Body of pancreas (tissue), 4 donors: Measurements from ENCODE around the gene CST9L. TPM values are rescaled to one million over a fixed set of nuclear protein-coding genes. Genes with fewer than 3 reads are reported as not detected.

ENCODE experiments used
- ATAC-seq: fragments of 150-250 bp; one replicate; pipeline ENCODE4 v1.9.1; 2016
- DNase-seq, 4 donors: peaks; one replicate each; pipeline ENCODE4 v3.0.0-alpha.2; 2019
- H3K27ac ChIP-seq, 4 donors: fragments of 200-600 bp; sonication (generic); 1 replicate in 3 of 4; 2 replicates in 1 of 4; pipeline versions ENCODE4 v1.5.1 to v1.6.1; 2016 to 2019; ENCODE audit warnings: mild to moderate bottlenecking in 1 of 4, mixed read lengths in 1 of 4, moderate library complexity in 1 of 4
- H3K27me3 ChIP-seq, 2 donors: fragments of 200-600 bp; sonication (generic); one replicate each; pipeline ENCODE4 v1.6.0; 2016; ENCODE audit warnings: mild to moderate bottlenecking in 1 of 2
- H3K36me3 ChIP-seq, 2 donors: fragments of 200-600 bp; sonication (generic); replicated peaks in 1 of 2; 2 replicates each; pipeline ENCODE4 v1.5.1; 2016; ENCODE audit warnings: low read depth in 2 of 2; ENCODE audit not compliant: insufficient read depth in 1 of 2
- H3K4me1 ChIP-seq: fragments of 200-600 bp; sonication (generic); one replicate; pipeline ENCODE4 v1.6.0; 2016
- H3K4me3 ChIP-seq, 2 donors: fragments of 200-600 bp; sonication (generic); 1 replicate in 1 of 2; 2 replicates in 1 of 2; pipeline ENCODE4 v1.5.1; 2016 to 2019
- H3K9me3 ChIP-seq, 3 donors: fragments of 200-600 bp; sonication (generic); 1 replicate in 2 of 3; 2 replicates in 1 of 3; pipeline ENCODE4 v1.5.1; 2016
- CTCF ChIP-seq, 7 experiments: fragments of 450-650 bp in 4 of 7; fragments of 200-600 bp in 3 of 7; sonication (generic) in 3 of 7; IDR thresholded peaks; one replicate each; pipeline ENCODE4 v1.5.1; 2016 to 2019; ENCODE audit warnings: antibody characterized with exemption in 7 of 7
- POLR2A ChIP-seq, 3 donors: fragments of 450-650 bp; IDR thresholded peaks; one replicate each; pipeline ENCODE4 v1.6.1; 2016; ENCODE audit warnings: antibody characterized with exemption in 3 of 3, mild to moderate bottlenecking in 2 of 3
- WGBS, 2 donors: methylation state at CpG; one replicate each; pipeline ENCODE4 v1.1.5; 2017; 5-methylcytosine and 5-hydroxymethylcytosine counted together
- intact Hi-C: fragments of 100-400 bp; cut with DNase I; formaldehyde crosslinking; loops from one replicate; pipeline ENCODE4 v1.15.1; 2023
- total RNA-seq, 2 donors: library from RNA; depleted of rRNA; stranded (reverse); fragments of >200 nt; gene quantifications; one replicate each; pipeline ENCODE4 v1.1.0, GENCODE V29; 2016

CST9L gene
- total RNA-seq, 2 donors from 2014 or later: not detected

- no peak for DNase-seq
- TF ChIP-seq POLR2A (IDR thresholded peaks at IDR 0.05): no peak
- no peak for TF ChIP-seq CTCF (IDR thresholded peaks at IDR 0.05)
- Histone ChIP-seq H3K36me3 (no peaks in the 10 kb centered on the region), H3K9me3 (peaks cover 0 to 19% (median 0%) of the 10 kb centered on the region in 3 donors), H3K4me1 (no peaks in the 10 kb centered on the region), H3K27me3 (no peaks in the 10 kb centered on the region), H3K4me3 (no peak overlapping the region), H3K27ac (no peak overlapping the region)
- ATAC-seq: no peak
- intact Hi-C loops: no loop called here
- WGBS, 2 donors: 67 to 83% methylated on average over 2 of the region's 2 CpGs
Measured at GRCh38 chr20:23565503-23566045, 2.7 kb downstream of the CST9L start.

GRCh38 chr20:23564927-23565326 is 3.4 kb downstream of the CST9L start:
- no peak overlapping the region for H3K27ac ChIP-seq
- H3K36me3 ChIP-seq: no peaks in the 10 kb centered on the region
- no peak for ATAC-seq
- no peaks in the 10 kb centered on the region for H3K27me3 ChIP-seq
- H3K4me1 ChIP-seq: no peaks in the 10 kb centered on the region
- no peak for TF ChIP-seq POLR2A (IDR thresholded peaks at IDR 0.05)
- TF ChIP-seq CTCF (IDR thresholded peaks at IDR 0.05): no peak
- WGBS, 2 donors: 48 to 56% methylated on average over 2 to 3 of the region's 3 CpGs
- no peak overlapping the region for H3K4me3 ChIP-seq
- peaks cover 0 to 19% (median 0%) of the 10 kb centered on the region in 3 donors for H3K9me3 ChIP-seq
- no peak for DNase-seq
- intact Hi-C loops: no loop called here

- intact Hi-C loops: no loop called here
Measured at GRCh38 chr20:23562721-23563342, 5.5 kb downstream of the CST9L start.

GRCh38 chr20:23554401-23554800 is 13.9 kb downstream of the CST9L start:
- WGBS, 2 donors: 27 to 33% methylated on average over 1 of the region's 1 CpG
- Histone ChIP-seq H3K4me3 (no peak overlapping the region), H3K27me3 (no peaks in the 10 kb centered on the region), H3K27ac (no peak overlapping the region), H3K4me1 (no peaks in the 10 kb centered on the region), H3K36me3 (no peaks in the 10 kb centered on the region), H3K9me3 (no peaks in the 10 kb centered on the region)
- TF ChIP-seq POLR2A (IDR thresholded peaks at IDR 0.05) (no peak), CTCF (IDR thresholded peaks at IDR 0.05) (no peak)
- no peak for ATAC-seq
- intact Hi-C loops: no loop called here
- no peak for DNase-seq

More at GRCh38 chr20:23562721-23563342, 5.5 kb downstream of the CST9L start:
- H3K4me3 ChIP-seq: no peak overlapping the region
- TF ChIP-seq CTCF (IDR thresholded peaks at IDR 0.05): no peak
- TF ChIP-seq POLR2A (IDR thresholded peaks at IDR 0.05): no peak
- ATAC-seq (no peak), DNase-seq (no peak)
- no peaks in the 10 kb centered on the region for H3K4me1 ChIP-seq
- WGBS, 2 donors: 58% methylated on average over 1 of the region's 1 CpG; no CpG with 5 or more reads in 1 of the 2 donors
- H3K36me3 ChIP-seq: no peaks in the 10 kb centered on the region
- no peaks in the 10 kb centered on the region for H3K27me3 ChIP-seq
- H3K9me3 ChIP-seq: peaks cover 0 to 19% (median 0%) of the 10 kb centered on the region in 3 donors
- H3K27ac ChIP-seq: no peak overlapping the region

GRCh38 chr20:23551786-23552185 is 16.5 kb downstream of the CST9L start:
- H3K27me3 ChIP-seq: no peaks in the 10 kb centered on the region
- no peak overlapping the region for H3K27ac ChIP-seq
- H3K4me3 ChIP-seq: no peak overlapping the region
- no peaks in the 10 kb centered on the region for H3K9me3 ChIP-seq
- intact Hi-C loops: no loop called here
- DNase-seq: no peak
- no peaks in the 10 kb centered on the region for H3K4me1 ChIP-seq
- H3K36me3 ChIP-seq: no peaks in the 10 kb centered on the region
- ATAC-seq: no peak
- TF ChIP-seq POLR2A (IDR thresholded peaks at IDR 0.05) (no peak), CTCF (IDR thresholded peaks at IDR 0.05) (no peak)
